NCI-H146 treated with DMSO at 0.1 percent for 48 hours (cell line): ENCODE data around the gene TRMU.

Experiments
- DNase-seq: peaks from one replicate; lab custom pipeline; 2025; ENCODE audit not compliant: unreplicated experiment; lab: John Stamatoyannopoulos, UW

TRMU gene

DNA sequence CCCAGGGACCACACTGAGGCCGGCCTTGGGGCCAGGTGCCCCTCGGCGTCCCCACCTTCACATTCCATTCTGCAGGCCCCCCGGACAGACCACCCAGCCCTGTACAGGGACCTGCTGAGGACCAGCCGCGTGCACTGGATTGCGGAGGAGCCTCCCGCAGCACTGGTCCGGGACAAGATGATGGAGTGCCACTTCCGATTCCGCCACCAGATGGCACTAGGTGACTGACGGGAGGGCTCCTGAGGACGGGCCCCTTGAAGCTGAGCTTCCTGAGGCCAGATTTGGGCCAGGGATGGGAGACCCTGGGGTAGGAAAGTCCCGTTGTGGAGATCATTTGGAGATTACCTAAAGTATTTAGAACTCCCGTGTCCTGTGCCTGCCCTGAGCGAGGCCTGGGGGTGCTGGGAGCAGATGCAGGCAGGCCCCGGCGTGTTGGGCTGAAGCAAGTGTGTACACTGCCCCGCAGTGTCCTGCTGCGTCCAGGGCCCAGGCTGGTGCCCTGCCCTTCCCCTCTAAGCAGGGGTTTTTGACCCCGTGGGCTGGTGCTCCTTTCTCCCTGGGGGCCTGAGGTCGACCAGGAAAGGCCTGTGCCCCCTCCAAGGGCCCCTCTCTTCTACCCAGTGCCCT is 20.0 kb downstream of the TRMU start:
- no peak for DNase-seq

DNA sequence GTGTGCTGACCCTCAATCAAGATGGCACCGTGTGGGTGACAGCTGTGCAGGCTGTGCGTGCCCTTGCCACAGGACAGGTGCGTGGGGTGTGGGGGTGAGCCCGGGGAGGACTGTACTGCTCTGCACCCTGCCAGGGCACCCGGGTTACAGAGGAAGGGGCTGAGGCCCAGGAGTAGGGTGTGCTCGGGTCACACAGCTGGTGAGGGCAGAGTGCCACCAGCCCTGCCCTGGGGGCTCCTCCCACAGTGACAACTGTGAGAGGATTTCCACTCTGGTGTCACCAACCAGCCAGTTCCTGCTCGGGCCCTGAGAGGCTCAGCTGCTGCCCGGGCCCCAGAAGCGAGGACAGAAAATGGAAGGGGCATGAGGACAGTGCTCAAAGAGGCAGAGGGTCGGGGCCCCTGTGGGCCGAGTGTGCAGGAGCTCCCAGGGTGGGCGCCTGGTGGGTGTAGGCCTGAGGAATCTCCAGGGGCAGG is 20.5 kb downstream of the TRMU start:
- DNase-seq = no peak

DNA sequence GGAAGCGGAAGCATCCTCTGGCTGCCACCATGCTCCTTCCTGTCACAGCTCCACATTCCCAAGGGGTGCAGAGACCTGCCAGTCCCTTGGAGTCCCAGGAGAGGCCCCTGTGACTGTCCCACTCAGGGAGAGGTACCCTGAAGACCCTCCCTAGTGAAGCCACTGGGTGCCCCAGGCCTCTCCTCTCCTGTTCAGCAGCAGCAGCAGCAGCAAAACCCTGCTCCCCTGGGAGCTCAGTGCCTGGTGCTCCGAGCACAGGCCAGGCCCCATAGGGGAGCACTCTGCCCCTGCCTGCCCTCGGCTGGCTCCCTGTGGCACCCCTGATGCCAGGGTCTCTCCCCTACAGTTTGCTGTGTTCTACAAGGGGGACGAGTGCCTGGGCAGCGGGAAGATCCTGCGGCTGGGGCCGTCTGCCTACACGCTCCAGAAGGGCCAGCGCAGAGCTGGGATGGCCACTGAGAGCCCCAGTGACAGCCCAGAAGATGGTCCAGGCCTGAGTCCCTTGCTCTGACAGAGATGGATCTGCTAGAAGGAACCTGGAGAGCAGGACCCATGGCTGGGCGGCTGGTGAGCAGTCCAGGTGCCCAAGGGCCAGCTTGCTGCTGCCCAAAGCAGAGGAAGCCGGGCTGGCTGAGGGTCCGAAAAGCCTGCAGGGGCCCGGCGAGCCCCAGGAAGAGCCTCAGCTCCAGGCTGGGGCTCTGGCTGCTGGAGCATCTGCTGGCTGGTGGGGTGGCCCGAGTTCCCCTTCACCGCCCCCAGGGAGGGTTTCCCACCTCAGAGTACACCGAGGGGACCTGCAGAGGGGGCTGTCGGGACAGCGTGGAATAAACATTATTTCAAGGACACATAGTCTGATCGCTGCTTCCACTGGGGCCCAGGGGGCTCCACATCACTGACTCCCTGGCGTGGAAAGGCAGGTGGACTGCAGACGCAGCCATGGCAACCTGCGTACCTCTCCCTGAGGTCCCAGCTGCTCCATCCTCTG is 21.3 kb downstream of the TRMU start:
- no peak for DNase-seq

DNA sequence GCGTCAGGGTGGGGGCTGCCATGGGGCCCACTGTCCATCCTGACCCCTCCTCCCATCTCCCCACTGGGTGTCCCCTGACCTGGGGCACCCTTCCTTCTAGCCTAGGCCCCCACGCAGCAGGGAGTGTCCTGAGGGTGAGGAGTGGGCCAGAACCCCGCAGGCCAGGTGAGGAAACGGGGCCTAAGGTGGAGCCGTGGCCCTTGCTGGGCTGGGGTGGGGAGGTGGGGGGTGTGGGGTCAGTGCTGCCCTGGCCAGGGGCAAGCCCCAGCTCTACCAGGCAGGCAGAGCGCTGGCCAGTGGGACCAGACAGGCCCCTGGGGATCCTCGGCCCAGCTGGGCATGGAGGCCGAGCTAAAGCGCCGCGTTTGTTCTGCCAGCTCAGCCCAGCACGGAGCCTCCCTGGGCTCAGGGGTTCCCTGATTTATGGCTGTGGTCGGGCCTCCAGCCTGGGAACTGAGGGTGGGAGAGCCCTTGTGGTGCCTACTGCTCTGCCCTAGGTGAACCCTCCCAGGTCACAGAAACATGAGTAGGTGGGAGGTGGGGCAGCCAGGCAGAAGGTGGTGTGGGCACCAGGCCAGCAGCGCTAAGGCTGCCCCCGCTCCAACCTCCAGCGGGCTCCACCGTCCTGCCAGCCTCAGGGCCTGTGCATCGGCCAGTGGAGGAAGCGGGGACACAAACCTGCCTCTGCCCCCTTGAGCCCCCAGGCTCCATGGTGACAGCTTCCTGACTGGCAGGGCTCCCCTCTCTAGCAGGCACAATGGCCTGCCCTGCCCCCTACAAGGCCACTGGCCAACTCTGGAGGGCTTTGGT is 22.4 kb downstream of the TRMU start:
- DNase-seq = no peak

DNA sequence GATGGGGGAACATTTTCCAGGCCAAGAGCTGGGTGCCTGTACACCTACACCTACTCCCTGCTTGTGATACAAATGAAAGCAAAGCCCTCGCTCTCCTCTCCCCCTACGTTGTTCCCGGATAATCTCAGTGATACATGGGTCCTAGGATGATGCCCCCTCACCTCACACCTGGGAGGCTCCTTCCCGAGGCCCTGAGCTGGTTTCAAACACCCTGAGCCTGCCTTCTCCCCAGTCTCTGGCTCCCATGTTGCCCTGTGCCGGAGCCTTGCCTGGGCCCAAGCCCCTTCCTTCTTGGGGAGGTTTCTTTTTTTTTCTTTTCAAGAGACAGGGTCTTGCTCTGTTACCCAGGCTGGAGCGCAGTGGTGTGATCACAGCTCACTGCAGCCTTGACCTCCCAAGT is 23.3 kb downstream of the TRMU start:
- no peak for DNase-seq

DNA sequence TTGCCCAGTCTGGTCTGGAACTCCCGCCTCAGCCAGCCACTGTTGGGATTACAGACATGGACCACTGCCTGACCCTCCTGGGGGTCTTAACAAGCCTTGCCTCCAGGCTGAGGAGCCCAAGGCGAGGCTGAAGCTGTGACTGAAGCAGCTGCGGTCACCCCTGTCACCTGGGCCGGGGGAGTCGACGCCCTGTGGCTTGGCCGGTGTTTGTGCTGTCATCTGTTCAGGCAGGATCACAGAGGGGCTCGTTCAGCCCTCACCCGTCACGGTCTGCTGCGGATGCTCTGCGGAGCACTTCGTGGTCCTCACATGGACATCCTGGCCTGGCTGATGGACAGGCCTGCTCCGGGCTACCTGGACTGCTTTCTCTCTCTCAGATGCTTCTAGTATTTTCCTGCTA is 23.8 kb downstream of the TRMU start:
- no peak for DNase-seq

DNA sequence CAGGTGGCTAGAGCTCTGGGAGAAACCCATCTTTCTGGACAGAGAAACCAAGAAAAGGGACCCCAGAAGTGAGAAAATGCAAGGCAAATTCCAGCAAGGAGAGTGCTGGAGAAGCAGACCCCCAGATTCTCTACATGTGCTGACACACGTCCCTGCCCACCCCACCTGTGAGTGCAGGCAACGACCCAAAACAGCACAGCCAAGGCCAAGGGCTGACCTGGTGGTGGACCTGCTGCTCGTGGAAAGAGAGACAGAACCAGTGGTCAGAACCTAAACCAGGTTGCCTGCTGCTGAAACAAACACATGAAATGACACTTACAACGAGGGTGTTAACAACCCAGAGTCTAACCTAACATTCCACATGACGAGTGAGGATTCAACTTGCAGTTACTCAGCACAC is 24.6 kb downstream of the TRMU start:
- no peak for DNase-seq

DNA sequence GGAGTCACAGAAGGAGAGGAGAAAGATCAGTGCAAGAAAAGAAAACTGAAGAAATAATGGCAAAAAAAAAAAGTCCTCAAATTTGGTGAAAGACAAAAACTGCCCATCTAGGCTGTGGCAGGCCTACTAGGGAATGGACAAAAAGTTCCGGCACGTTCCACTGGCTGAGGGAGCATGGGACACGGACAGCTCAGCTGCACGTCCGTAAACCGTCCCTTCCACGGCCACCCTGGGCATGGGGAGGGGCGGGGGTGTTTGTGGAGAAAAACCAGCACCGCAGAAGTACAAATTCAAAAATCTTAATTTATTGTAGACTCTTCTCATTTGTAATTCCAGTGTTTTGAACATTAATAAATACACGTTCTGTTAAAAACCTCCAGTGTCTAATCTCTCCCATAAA is 25.4 kb downstream of the TRMU start:
- DNase-seq = no peak

DNA sequence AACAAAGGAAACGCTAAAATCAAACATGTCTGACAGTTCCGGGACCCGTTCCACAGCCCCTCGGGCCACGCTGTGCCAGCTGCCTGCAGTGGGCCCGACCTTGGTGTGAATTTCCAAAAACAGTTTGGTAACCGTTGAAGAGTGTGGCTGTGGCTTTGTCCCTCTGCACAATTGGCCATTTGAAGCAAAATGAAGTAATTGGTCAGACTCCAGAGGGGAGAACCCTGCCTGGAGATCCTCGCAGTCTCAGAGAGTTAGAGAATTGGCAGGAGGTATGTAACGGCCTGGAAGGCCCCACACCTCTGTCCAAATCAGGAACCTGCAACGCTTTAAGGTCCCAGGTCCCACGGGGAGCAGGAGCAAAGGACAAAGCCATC is 26.3 kb downstream of the TRMU start:
- no peak for DNase-seq

DNA sequence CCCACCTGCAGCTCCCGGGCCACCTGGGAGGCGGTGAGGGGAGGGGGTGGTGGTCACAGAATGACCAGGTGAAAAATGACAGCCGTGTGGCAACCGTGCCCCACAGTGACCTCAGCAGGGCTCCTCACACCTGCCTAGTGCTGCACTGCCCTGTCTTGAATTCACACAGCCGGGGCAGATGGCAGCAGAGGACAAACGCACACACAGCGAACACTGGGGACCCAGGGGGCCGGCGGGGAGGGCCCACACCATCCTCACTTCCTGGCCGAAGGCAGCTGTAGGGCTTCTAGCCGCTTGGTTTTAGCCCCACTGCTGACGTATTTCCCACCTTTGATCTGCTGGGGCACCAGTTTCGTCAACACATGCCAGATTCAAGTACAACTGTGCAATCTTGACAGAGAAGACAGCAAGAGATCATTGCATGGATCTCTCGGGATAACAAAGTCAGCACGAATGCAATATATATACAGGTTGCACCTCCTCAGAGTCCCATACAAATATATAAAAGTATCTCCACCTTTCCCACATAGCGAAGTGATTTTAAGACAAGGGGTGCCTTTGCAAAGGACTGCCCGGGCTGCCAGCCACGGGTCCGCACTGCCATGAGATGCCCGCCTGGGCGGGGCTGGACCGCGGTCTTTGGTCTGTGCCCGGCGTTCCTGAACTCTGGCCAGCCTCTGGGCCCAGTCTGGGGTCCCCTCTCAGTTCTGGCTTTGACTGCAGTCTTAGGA is 26.9 kb downstream of the TRMU start:
- peak; percentile 71 for DNase-seq

DNA sequence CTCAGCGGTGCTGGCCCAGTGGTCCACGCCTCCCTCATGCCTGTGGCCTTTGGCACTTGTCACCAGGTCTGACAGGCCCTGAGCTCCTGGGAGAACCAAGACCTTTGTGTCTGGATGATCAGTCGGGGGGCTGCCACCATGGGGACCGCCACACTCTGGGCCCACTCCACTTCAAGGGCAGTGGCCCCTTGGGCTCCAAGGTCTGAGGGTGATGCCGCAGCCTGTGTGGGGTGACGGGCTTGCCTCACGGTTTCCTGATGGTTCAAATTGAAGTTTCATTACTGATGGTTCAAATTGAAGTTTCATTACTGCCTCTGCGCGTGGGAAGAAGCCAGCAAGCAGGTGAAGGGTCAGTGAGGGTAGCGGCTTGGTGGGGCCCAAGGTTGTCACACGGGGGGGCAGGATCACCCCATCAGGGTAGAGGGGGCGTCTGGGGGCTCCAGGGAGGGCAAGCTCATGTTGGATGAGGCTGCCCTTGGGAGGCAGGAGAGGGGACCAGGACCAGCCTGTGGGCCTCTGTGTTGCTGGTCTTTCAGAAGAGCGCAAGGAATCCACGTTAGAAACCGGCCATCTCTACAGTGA is 27.5 kb downstream of the TRMU start:
- DNase-seq = no peak

DNA sequence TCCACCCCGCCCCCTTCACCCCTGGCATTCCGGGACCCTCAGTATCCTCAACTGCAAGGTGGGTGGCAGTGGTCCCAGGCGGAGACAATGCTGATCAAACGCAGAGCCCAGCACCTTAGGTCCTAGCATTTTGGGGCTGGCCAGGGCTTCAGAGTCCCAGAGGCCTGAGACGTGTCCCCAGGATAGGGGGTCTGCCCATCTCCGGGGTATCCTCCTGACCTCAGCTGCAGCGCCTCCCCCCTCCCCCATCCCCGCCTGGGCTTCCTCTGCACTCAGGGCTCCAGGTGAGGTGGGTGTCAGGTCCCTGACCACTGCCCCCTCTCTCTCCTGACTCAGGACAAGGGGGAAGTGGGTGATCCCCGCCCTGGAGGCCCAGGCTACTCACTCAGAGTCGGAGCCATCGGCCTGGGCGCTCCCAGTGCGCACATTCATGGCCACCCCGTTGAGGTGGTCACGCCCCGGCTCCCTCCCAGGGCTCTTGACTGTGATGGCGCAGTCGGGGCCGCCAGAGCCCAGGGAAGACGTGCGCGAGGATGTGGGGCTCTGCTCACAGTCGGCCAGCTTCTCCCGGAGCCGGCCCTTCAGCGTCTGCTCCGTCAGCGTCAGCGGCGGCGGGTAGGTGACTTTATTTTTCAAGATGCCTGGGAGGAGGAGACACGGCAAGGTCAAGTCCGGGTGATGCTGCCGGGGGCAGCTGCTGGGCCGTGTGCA is 28.3 kb downstream of the TRMU start:
- no peak for DNase-seq

DNA sequence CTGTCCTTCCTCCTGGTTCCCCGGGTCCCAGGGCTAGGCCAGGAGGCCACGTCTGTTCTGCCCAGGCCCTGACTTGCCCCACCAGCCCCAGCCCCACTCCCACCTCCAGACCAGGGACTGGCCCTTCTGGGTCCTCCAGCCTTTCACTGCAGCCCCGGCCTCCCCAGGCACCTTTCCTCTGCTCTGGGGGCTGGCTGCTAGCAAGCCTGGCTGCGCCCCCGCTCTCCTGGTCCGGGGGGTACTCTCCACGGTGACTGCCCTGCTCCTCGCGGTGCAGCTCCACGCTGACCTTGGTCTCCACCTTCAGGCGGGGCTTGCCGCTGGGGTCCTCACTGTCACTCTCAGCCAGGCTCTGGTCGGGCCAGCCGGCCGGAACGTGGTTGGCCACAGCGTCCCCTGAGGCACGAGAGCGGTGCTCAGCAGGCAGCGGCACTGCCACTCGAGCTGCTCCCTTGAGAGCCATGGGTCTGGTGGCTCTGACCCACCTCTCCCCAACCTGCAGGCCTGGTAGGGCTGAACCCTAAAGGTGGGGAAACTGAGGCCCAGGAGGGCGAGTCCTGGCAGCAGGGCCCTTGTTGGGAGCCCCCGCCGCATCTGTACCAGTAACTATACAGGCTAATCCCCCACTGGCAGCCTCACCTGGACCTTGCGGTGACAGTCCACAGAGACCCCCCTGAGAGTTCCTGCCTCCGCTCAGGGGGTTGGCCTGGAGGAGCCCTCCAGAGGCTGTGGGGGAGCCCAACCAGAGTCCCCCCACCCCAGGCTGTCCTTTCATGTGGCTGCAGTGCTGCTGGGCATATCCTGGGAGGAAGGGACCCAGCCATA is 29.0 kb downstream of the TRMU start:
- DNase-seq = no peak

DNA sequence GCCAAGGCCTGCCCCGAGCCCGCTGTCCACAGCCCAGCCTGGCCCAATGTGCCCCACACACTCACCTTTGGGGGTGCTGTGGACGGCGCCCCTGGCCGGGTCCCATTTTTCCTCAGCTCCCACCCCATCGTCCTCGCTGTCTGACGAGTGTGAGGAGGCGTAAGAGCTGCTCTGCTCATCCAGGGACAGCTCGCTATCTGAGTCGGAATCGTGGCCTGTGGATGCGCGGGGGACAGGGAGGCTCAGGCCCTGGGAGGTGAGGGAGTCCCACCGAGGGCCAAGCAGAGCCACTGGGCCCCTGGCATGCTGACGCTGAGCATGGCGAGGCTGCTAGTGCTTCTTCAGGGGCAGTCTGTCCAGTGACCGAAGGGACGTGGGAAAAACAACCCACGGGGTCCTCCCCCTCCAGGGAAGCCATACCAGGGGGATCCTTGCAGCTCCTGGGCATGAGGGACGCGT is 29.7 kb downstream of the TRMU start:
- DNase-seq = no peak

DNA sequence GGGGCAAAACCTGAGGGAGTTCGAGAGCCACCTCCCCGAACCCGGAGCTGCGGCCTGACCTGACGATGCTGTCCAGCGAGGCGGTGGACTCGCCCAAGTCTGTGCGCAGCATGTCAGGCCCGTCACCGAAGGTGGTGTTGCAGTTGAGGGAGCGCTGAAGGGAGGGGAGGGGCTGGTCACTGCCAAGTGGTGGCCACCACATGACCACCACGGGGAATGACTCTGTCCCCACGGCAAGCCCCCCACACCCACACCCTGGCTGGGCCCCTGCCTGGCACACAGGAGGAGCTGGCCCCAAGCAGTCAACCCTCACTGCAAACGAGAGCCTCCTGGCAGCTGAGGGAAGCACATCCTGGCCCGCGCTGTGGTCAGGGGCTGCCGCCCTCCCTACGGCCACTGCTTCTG is 30.8 kb downstream of the TRMU start:
- DNase-seq = no peak

DNA sequence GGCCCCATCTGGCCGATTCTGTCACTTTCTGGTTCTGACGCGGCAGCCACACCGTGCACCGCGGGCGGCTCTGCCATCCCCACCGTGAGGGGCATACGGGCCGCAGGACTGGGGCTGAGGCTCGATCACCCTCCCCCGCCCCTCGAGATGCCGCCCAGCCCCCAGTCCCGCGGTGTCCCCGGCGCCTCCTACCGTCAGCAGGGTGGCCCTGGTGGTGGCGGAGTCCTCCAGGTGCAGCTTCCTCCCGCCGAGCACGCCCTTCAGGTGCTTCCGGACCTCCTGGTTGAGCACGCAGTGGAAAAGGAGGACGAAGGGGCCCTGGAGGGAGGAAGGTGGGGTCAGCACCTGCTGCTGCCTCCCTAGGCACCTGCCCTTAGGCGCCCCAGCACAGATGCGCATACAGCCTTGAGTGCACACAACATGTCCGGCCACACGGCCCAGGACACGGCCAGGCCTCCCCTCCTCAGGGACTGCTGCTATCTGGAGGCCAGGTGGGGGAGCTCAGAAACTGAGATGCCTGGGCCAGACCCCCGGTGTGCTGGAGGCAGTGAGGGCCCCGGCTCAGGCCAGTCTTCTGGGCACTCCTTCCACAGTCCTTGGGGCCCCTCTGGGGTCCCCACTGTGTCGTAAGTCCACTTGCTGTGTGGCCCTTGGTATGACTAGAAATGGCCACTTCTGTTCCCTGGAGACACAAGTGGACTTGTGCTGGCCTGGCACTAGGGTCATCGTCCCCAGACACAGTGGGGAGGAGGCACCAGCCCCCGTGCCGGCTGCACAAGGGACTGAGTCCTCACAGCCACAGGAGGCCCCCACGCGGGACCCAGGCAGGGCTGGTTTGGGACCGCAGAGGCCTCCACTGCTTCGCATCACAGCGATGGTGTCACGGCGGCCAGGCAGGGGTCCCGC is 31.5 kb downstream of the TRMU start:
- no peak for DNase-seq

DNA sequence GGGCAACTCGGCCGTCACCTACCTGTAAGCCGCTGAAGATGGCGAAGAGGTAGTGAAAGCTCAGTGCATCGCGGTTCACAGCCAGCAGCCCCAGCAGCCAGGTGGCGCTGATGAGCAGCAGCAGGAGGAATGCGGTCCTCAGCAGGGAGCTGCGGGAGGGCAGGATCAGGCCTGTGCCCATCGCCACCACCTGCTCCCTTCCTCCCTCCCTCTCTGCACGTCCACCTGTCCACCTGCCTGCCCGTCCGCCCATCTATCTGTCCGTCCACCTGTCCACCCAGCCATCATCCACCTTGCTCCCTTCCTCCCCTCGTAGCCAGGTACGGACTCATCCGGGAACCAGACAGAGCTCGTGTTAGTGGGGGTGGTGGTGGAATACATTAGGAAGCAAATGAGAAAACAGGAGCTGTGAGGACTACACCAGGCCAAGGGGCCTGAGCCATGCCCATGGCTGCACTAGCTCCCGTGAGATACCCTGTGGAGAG is 32.2 kb downstream of the TRMU start:
- peak; percentile 68 for DNase-seq

DNA sequence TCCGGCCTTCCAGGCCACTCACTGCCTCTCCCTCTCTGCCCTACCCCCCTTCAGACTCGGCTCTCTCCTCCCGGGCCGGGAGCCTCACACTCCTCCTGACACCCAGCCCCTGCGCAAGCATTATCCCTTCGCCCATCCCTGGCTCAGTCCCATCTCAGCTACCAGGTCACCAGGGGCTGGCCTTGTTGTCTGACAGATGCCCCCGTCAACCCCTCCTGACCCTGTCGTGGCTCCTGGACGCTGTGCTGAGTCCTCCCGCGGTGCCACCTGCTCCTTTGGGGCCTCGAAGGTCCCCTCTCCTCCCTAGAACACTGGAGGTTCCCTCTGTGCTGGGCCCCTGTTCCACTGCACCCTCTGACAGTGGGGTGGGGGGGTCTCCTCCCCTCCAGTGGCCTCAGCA is 32.9 kb downstream of the TRMU start:
- DNase-seq = no peak
